ENCODE results near the gene KCNK18. TPM values are rescaled to one million over a fixed set of nuclear protein-coding genes. Genes with fewer than 3 reads are reported as not detected.

KCNK18 gene
- total RNA-seq, 1 experiment from 2014 or later, result not detected

- H2AFZ ChIP-seq, result no peak overlapping the region
- TF ChIP-seq EZH2 (IDR thresholded peaks at IDR 0.05; ENCODE audit: low read depth) (no peak), CTCF (conservative IDR thresholded peaks at IDR 0.05) (no peak)
- H3K9me2 ChIP-seq (ENCODE audit: insufficient read depth), result no peaks in the 10 kb centered on the region
- intact Hi-C loops (cut with micrococcal nuclease; ENCODE audit: unreplicated experiment), result no loop called here
- H3K4me3 ChIP-seq, result no peak overlapping the region
- no peaks in the 10 kb centered on the region for H4K20me1 ChIP-seq (ENCODE audit: insufficient read depth)
- no peaks in the 10 kb centered on the region for H3K36me3 ChIP-seq (ENCODE audit: low read depth)
- H3K27me3 ChIP-seq (ENCODE audit: insufficient read depth, low read depth), result no peaks in the 10 kb centered on the region
- H3K79me2 ChIP-seq (ENCODE audit: low read depth), result no peaks in the 10 kb centered on the region
- H3K4me1 ChIP-seq (replicated peaks; ENCODE audit: insufficient read depth), result peaks cover 7% of the 10 kb centered on the region; the same call in 1 of the 2 replicates
- H3K4me2 ChIP-seq, result no peak overlapping the region
- DNase-seq, result no peak
- ChIA-PET POLR2A (ENCODE audit: unreplicated experiment) (no interaction called here), CTCF (no interaction called here)
- H3F3A ChIP-seq (ENCODE audit: insufficient read depth, low read depth), result peaks cover 4% of the 10 kb centered on the region; the same call in 1 of the 2 replicates
- BruUV-seq (replicated peaks), result no TSS peak
- H3K27ac ChIP-seq, result no peak overlapping the region
- no peaks in the 10 kb centered on the region for H3K9me3 ChIP-seq (ENCODE audit: insufficient read depth, low read depth)
These were observed 25.8 kb downstream of the KCNK18 start for GRCh38 chr10:117222976-117223692.

GRCh38 chr10:117223693-117224430 lies 26.6 kb downstream of the KCNK18 start:
- POLR2A ChIA-PET (ENCODE audit: unreplicated experiment), result no interaction called here
- Histone ChIP-seq H3K9me2 (ENCODE audit: insufficient read depth) (no peaks in the 10 kb centered on the region), H3F3A (ENCODE audit: insufficient read depth, low read depth) (peaks cover 4% of the 10 kb centered on the region; the same call in 1 of the 2 replicates), H3K27ac (no peak overlapping the region), H3K9me3 (ENCODE audit: insufficient read depth, low read depth) (no peaks in the 10 kb centered on the region), H3K4me2 (no peak overlapping the region), H3K79me2 (ENCODE audit: low read depth) (no peaks in the 10 kb centered on the region), H3K4me1 (replicated peaks; ENCODE audit: insufficient read depth) (peaks cover 7% of the 10 kb centered on the region; the same call in 1 of the 2 replicates), H4K20me1 (ENCODE audit: insufficient read depth) (no peaks in the 10 kb centered on the region), H2AFZ (no peak overlapping the region), H3K27me3 (ENCODE audit: insufficient read depth, low read depth) (0 out of 2 replicates have a peak, but pooled peaks cover under 1% of the 10 kb centered on the region), H3K4me3 (no peak overlapping the region), H3K36me3 (ENCODE audit: low read depth) (no peaks in the 10 kb centered on the region)
- no peak for TF ChIP-seq EZH2 (IDR thresholded peaks at IDR 0.05; ENCODE audit: low read depth)
- TF ChIP-seq CTCF (conservative IDR thresholded peaks at IDR 0.05), result no peak
- CTCF ChIA-PET, result no interaction called here
- no peak for DNase-seq
- intact Hi-C loops (cut with micrococcal nuclease; ENCODE audit: unreplicated experiment), result no loop called here
- BruUV-seq (replicated peaks), result no TSS peak

GRCh38 chr10:117224881-117225280 lies 27.6 kb downstream of the KCNK18 start:
- no peaks in the 10 kb centered on the region for H3K36me3 ChIP-seq (ENCODE audit: low read depth)
- no peaks in the 10 kb centered on the region for H3K79me2 ChIP-seq (ENCODE audit: low read depth)
- intact Hi-C loops (cut with micrococcal nuclease; ENCODE audit: unreplicated experiment), result no loop called here
- H3K4me3 ChIP-seq, result no peak overlapping the region
- H3K9me3 ChIP-seq (ENCODE audit: insufficient read depth, low read depth), result no peaks in the 10 kb centered on the region
- ChIA-PET CTCF (no interaction called here), POLR2A (ENCODE audit: unreplicated experiment) (no interaction called here)
- H2AFZ ChIP-seq, result no peak overlapping the region
- peaks cover 4% of the 10 kb centered on the region; the same call in 1 of the 2 replicates for H3F3A ChIP-seq (ENCODE audit: insufficient read depth, low read depth)
- peaks cover 11% of the 10 kb centered on the region; the same call in 1 of the 2 replicates for H3K27me3 ChIP-seq (ENCODE audit: insufficient read depth, low read depth)
- no peaks in the 10 kb centered on the region for H4K20me1 ChIP-seq (ENCODE audit: insufficient read depth)
- TF ChIP-seq EZH2 (IDR thresholded peaks at IDR 0.05; ENCODE audit: low read depth), result no peak
- no peak for TF ChIP-seq CTCF (conservative IDR thresholded peaks at IDR 0.05)
- no peaks in the 10 kb centered on the region for H3K9me2 ChIP-seq (ENCODE audit: insufficient read depth)
- no peak overlapping the region for H3K27ac ChIP-seq
- H3K4me2 ChIP-seq, result no peak overlapping the region
- BruUV-seq (replicated peaks), result no TSS peak
- H3K4me1 ChIP-seq (replicated peaks; ENCODE audit: insufficient read depth), result peaks cover 7% of the 10 kb centered on the region; the same call in 1 of the 2 replicates
- DNase-seq, result no peak
